ENCODE results near the gene NET1.
"Not testable (repeated sequence)": the region's sequence is repeated elsewhere in the genome, so short reads cannot be mapped to it uniquely, and the experiment has no call there.

Gene NET1

GRCh38 chr10:5466451-5467206, 54.3 kb downstream of the NET1 start:
- peak; percentile 90 for DNase-seq

GRCh38 chr10:5467207-5467535, 54.8 kb downstream of the NET1 start:
- no peak for DNase-seq

DNA sequence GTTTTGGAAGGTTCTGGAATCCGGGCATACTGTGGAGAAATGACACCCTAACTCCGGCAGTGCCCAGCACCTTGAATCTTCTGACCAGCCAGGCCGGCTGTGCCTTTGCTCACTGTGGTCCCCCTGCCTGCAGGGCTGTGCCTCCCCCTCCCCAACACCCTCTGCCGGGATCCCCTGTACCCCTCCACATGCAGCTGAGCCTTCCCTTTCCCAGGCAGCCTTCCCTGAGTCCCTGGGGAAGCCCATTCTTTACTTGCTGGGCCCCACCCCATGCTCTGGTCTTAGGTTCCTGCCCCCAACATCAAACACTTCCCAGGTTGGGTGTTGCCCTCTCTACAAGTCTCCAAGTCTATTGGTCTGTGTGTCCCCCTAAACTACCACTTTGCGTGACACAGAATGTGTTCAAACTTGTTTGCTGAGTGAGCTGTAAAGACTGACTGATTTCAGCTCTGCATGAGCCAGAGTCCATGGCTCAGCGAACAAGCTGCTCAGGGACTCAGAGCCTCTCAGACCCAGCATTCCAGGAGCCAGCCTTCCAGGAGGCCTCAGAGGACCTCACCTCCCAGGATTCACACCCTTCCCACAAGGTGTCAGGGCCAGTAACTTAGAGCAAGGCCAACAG, 55.4 kb downstream of the NET1 start:
- peak; percentile 34 for DNase-seq

DNA sequence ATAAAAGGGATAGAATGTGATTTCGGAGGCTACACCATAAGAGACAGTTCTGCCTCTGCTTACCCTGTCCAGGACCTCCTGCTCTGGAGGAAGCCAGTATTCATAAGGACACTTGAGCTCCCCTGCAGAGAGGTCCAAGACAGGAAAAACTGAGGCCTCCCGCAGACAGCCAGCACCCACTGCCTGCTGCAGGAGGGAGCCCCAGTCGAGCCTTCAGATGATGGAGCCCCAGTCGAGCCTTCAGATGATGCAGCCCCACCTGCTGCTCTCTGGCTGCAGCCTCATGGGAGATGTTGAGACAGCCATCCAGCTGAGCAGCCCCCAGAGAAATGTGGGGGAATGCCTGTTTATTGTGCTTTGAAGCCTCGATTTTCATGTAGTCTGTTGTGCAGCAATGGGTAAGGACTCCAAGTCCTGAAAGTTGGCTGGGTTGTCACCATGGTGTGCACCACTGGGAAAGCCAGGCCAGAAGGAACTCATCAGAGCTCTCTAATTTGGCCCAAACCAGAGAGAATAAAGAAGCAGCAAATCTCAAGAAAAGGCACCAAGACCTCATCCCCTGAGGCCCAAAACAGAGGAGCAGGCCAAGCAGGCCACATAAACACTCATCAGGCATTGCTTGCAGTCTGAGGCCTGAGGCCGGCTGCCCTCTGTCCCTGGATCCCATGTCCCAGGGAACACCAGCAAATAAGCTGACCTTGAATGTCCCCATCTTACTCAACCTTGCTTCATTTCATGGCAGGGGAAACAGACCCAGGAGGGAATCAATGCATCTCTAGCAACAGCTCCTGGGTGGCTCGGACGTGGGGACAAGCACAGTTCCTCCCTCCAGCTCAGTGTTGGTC, 56.1 kb downstream of the NET1 start:
- DNase-seq, result no peak

DNA sequence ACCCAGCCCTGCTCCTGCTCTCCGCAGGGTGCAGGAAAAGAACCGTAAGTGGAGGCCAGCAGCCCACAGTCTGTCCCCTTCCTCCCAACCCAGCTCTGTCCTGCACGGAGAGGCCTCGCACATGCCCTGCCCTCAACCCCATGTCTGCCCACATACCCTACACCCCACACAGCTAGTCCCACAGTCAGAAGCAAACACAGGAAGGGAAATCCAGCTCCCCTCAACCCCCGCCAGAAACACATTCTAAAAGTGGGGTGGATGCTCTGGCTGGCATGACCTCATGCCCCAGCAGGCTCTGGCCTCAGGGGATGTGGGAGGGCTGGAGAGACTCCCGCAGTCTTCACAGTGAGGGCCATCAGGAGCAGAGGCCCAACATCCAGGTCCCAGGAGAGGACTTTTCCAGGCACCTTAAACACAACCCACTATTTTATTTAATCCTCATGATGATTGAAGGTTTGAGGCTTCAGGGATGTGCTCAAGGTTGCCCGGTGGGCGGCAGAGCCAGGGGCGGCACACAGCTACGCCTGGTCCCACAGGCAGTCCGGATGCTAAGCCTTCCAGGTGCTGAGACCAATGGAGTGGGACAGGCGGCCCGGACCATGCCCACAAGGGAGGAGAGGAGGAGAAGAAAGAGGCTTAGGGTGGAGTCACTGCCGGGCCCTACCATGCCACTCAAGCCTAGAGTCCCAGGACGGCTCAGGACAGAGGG, 57.1 kb downstream of the NET1 start:
- DNase-seq, result no peak

DNA sequence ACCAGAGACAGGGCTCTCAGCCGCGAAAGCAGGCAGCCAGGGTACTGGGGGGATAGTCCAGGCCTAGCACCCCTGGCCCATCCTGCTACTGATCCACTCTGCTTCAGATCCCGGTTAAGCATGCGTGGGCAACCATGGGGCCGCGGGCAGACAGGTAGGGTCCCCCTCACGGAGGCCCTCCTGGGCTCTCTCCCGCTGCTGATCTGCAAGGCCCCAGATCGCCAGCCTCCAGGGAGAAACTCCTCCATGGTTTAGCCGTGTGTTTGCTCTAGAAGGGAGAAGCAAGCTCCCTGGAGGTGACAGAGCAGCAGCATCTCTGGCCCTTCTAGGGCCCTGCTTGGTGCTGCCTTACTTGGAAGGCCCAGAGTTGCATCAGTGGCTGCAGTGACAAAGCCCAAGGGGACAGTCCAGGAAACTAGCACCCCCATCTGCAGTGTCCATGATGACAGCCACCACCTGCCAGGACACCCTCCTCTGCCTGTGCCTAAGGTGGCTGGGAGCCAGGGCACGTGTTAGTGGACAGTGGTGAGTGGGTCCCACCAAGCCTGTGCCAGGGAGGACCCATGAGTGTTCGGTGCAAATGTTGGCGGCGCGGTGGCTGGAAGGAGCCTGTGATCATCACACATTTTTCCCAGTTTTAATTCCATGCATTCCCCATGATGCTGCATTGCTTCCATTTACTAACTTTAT, 57.9 kb downstream of the NET1 start:
- no peak for DNase-seq

DNA sequence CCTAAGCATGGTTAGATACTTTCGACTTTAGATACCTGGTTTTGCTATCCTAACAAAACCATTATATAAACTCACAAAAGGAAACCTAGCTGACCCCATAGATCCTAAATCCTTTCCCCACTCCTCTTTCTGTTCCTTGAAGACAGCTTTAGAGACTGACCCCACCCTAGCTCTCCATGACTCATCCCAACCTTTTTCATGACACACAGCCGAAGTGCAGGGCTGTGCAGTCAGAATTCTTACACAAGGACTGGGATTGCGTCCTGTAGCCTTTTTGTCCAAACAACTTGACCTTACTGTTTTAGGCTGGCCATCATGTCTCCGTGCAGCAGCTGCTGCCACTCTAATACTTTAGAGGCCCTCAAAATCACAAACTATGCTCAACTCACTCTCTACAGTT, 62.3 kb downstream of the NET1 start:
- DNase-seq, result not testable (repeated sequence)

- not testable (repeated sequence) for DNase-seq
Measured at GRCh38 chr10:5475088-5475487, 62.7 kb downstream of the NET1 start.

GRCh38 chr10:5475974-5476807, 63.8 kb downstream of the NET1 start:
- not testable (repeated sequence) for DNase-seq

DNA sequence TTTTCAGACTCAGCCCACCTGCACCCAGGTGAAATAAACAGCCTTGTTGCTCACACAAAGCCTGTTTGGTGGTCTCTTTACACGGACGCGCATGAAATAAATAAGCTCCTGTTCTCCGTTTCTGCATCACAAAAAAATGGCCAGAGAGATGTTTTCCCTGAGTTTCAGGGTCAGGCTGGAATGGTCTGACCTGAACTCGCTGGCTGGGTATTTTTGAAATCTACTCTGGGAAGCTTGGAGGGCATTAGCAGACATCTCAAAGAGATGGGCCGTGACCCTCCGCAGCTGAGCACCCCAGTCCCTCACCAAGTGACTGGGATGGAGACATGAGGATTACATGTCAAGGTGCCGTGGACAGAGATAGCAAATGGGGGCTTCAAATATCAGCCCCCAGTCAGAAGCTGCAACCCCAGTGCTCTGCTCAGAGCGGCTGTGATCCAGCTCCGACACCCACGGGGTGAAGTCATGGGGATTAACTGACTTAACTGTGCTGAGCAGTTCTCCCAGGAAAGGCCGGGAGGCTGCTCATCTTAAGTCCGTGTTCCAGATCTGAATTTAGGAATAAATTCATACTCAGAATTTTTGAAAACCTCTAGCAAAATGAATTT, 64.7 kb downstream of the NET1 start:
- no peak for DNase-seq

DNA sequence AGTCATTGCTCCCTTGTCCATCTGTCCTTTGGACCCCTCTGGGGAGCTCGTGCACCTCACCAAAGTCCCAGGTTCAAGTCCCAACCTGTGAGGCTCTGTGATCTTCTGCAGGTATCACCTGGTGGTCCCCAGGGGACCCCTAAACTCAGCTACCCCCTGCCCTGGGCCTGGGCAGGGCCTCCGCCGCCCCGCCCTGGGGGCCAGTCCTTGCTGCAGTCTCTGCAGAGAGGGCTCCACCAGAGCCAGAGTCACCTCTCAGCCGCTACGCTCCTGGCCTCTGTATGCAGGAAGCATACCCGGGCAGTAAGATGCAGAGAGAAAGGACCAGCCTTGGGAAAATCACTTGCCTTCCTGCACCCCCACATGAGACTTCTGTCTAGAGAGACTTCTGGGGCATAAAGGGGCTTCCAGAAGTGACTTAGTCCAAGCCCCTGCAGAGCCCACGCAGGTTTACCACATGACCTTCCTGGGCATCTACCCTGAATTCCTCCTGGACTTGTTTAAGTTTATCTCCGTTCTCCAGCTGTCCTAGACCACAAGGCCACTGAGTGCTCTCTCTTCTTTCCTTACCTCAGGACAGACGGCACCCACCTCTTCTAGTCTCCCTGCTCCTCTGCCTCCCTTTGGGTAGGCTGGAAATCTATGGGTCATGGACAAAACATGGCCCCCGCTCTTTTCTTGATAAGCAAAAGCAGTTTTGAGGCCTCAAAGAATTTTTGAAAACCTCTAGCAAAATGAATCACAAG, 65.8 kb downstream of the NET1 start:
- no peak for DNase-seq

- no peak for DNase-seq
Measured at GRCh38 chr10:5478694-5479305, 66.4 kb downstream of the NET1 start.

DNA sequence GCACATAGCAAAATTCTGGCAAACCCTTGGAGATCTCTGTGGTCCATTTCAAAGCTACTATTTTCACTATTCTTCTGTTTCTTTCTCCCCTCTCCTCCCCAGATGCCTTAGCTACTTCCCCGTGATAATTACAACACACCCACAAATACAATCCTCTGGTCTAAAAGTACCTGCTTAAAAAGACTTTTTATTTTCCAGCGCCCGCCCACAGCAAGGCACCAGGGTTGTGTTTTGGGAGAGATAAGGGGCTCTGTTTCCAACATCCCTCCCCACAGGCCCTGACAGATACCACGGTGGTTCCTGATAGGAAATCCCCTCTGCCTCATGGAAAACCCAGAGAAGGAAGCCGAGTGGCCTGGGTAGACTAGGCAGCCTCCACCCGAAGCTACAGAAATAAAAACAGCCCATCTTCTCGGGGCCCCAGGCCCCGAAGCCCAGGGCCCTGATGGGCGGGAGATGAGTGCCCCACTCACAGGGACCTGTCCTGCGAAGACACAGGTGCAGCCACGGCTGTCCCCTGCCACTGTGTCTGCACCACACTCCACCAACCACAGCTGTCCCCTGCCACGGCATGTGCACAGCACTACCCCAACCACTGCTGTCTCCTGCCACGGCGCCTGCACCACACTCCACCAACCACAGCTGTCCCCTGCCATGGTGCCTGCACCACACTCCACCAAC, 67.3 kb downstream of the NET1 start:
- no peak for DNase-seq

GRCh38 chr10:5480162-5480941, 68.0 kb downstream of the NET1 start:
- DNase-seq, result no peak

DNA sequence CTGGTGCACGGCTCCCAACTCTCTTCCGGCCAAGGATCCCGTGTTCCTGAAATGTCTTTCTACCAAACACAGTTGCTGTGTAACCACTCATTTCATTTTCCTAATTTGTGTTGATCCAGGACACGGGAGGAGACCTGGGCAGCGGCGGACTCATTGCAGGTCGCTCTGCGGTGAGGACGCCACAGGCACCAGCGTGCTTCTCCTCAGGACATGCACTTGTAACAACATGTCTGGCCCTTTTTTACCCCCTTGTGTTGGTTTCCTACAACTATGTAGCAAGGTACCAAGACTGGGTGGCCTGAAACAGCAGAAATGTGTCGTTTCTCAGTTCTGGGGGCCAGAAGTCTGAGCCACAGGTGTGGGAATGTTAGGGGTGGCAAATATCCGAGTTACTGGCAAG, 68.8 kb downstream of the NET1 start:
- no peak for DNase-seq

- DNase-seq, result no peak
Measured at GRCh38 chr10:5482016-5482415, 69.7 kb downstream of the NET1 start.

GRCh38 chr10:5484205-5484604, 71.8 kb downstream of the NET1 start:
- no peak for DNase-seq

DNA sequence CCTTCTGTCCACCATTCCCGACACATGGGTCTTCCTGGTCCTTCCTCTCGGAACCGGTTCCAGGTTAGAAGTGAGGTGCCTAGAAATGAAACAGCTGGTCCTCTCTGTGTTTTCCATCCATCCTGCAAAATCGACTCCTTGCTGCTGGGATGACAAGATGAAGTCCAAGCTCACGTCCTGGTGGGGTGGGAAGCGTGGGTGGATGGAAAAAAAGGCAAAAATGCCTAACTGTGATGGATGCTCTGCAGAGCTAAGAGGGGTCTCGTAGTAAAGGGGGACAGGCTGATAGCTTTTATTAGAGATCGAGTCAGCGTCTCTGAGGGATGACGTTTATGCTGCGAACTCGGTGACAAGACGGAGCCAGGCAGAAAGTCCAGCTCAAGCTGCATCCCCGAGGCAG, 72.9 kb downstream of the NET1 start:
- DNase-seq, result no peak
